ENCODE results near the gene LENG9.
A peak's percentile ranks its signal among the peaks of the same experiment; 100 is the strongest.
"Not testable (repeated sequence)": the region's sequence is repeated elsewhere in the genome, so short reads cannot be mapped to it uniquely, and the experiment has no call there.

The LENG9 gene

DNA sequence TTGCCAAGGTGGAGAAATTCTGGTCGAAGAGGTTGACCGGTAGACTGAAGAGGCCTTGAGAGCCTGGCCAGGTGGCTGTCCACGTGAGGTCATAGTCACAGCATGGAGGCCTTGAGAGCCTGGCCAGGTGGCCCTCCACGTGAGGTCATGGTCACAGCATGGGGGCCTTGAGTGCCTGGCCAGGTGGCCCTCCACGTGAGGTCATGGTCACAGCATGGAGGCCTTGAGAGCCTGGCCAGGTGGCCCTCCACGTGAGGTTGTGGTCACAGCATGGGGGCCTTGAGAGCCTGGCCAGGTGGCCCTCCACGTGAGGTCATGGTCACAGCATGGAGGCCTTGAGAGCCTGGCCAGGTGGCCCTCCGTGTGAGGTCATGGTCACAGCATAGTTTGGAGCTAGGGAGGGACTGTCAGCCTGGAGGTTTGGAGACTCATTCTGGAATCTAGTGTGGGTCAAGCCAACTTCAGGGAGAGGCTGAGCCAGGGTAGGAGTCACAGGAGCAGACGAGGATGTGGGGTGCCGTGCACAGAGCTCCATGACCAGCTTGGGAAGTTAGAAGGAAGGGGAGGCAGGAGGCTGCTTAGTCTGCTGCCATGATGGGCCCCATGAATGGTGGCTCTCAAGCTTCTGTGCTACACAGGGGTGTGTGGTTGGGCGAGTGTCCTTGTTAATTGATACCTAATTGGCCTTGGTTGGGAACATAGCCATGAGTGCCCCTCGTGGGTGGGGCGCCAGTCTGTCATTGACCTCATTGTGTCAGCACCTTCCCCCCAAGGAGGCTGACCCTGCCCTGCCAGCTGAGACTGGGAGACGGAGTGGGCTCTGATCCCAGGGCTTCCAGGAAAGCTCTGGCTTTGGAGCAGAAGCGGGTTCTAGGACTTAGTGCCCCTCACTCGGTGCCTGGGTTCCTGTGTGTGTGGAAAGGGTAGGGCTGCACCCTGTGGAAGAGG is 4.0 kb downstream of the LENG9 start:
- no peak for DNase-seq (ENCODE audit: low spot score)

DNA sequence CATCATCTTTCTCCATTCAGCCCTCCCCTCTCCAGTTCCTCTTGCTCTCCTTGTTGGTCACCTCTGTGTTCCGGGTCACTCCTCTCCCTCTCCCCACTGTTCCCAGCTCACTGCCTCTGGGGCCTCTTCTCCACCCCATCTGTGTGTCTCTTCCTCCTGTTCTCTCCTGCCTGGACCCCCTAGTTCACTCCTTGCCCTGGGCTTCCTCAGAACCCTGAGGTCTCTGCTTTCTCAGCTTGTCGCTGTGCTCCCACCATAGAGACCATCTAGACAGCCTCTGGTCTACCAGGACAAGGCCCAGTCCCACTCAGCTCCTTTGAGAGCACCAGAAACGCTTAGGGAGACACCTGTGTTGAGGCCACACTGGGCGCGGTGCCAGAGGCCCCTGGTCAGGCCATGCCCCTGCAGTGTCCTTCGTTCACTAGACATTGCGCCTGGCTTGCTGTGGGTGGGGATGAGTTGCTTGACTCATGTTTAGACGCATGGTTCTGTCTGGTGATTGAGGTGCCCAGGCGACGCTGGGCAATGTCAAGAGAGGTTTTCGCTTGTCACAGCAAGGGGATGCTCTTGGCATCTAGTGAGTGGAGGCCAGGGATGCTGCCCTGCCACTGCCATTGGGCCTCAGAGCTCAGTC is 4.8 kb downstream of the LENG9 start:
- no peak for DNase-seq (ENCODE audit: low spot score)

DNA sequence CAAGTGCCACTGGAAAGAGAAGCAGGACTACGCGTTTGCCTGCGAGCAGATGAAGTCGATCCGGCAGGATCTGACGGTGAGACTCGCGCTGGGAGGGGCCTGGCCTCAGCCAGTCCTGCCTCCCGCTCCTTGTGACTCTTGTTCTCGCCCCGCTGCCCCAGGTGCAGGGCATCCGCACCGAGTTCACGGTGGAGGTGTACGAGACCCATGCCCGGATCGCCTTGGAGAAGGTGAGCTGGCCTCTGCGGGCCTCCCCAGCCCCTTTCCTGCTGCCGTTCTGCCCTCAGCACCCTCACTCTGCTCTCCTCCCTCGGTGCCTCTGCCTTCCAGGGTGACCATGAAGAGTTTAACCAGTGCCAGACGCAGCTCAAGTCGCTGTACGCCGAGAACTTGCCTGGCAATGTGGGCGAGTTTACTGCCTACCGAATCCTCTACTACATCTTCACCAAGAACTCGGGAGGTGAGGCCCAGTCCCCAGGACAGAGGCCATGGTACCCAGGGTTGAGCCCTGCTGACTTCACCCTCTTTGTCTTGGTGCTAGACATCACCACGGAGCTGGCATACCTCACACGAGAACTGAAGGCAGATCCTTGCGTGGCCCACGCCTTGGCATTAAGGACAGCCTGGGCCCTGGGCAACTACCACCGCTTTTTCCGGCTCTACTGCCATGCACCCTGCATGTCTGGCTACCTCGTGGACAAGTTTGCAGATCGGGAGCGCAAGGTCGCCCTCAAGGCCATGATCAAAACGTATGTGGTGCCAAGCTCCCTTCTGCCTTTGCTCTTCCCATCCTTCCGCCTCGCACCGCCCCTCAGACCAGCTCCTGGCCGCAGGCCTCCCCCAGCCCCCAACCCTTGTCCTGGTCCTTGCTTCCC is 5.6 kb downstream of the LENG9 start:
- DNase-seq (ENCODE audit: low spot score), result no peak

DNA sequence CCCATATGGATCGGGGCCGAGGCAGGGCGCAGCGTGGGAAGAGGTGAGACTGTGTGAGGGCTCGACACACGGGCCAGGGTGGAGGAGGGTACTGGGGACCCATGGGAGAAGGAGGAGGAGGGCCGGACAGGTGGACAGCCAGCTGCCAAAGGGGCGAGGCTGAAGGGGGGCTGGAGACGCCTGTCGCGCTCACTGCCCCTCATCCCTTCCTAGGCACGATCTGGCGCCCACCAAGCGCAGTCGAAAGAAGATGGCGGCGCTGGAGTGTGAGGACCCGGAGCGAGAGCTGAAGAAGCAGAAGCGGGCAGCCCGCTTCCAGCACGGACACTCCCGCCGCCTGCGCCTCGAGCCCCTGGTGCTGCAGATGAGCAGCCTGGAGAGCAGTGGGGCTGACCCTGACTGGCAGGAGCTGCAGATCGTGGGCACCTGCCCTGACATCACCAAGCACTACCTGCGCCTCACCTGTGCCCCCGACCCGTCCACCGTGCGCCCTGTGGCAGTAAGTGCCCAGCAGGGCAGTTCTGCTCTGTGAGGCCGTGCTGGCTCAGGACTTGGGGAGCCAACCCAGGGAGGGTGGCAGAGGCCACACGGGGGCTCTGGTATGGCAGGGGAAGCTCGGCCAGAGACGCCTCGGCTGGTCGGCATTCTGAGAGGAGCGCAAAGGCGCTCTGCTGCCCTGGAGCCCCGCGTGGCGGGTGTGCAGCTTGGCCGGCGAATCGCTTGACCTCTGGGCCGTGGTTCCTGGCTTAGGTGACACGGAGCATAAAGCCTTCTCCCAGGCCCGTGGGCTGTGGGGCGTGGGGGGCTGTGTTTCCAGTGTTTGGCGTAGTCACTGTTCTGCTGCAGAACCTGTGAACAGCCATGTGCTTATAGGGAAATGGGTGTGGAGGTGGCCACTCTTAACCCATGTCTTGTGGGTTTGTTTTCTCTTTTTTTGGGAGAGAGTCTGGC is 6.9 kb downstream of the LENG9 start:
- DNase-seq (ENCODE audit: low spot score), result no peak

DNA sequence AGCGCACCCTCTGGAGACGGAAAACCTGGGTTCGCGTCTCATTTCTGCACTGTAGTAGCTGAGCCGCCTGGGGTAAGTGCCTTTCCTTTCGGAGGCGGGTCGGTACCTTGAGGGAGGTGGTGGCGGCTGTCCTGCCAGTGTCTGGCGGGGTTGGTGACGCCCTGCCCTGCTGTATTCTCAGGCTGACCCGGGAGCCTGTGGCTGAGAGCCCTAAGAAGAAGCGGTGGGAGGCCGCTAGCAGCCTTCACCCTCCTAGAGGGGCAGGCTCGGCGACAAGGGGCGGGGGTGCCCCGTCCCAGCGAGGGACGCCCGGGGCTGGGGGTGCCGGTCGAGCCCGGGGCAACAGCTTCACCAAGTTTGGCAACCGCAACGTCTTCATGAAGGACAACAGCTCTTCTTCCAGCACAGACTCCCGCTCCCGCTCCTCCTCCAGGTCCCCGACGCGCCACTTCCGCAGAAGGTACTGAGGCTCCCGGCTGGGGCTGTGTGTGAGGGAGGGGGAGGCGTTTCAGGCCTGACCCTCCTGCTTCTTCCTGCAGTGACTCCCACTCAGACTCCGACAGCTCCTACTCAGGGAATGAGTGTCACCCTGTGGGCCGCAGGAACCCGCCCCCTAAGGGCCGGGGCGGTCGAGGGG is 7.7 kb downstream of the LENG9 start:
- DNase-seq (ENCODE audit: low spot score), result no peak

DNA sequence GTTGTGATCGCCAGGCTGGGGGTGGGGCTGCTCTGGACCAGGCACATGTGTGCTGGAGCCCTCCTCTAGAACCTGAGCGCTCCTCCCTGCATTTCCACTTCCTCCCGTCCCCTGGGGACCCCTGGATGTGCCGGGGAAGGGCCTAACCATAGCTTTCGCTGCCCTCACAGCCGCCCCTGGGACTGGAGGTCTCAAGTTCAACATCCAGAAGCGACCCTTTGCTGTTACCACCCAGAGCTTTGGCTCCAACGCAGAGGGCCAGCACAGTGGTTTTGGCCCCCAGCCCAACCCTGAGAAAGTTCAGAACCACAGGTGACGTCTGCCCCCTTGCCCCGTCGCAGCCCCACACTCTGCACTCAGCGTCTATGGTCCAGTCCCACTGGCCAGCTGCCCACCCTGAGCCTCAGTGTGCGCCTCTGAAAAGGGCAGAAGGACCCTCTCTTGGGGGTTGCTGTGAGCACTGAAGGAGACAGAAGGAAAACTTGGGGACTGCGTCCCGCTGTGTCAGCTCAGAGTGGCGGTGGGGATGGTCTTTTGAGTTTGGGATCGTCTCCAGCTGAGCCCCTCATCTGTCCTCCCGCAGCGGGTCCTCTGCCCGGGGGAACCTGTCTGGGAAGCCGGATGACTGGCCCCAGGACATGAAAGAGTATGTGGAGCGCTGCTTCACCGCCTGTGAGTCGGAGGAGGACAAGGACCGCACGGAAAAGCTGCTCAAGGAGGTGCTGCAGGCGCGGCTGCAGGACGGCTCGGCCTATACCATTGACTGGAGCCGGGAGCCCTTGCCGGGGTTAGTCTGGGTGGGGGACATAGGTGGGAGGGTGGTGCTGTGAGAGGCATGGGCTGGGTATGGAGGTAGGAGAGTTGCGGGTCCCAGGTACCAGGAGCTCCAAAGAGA is 8.6 kb downstream of the LENG9 start:
- no peak for DNase-seq (ENCODE audit: low spot score)

DNA sequence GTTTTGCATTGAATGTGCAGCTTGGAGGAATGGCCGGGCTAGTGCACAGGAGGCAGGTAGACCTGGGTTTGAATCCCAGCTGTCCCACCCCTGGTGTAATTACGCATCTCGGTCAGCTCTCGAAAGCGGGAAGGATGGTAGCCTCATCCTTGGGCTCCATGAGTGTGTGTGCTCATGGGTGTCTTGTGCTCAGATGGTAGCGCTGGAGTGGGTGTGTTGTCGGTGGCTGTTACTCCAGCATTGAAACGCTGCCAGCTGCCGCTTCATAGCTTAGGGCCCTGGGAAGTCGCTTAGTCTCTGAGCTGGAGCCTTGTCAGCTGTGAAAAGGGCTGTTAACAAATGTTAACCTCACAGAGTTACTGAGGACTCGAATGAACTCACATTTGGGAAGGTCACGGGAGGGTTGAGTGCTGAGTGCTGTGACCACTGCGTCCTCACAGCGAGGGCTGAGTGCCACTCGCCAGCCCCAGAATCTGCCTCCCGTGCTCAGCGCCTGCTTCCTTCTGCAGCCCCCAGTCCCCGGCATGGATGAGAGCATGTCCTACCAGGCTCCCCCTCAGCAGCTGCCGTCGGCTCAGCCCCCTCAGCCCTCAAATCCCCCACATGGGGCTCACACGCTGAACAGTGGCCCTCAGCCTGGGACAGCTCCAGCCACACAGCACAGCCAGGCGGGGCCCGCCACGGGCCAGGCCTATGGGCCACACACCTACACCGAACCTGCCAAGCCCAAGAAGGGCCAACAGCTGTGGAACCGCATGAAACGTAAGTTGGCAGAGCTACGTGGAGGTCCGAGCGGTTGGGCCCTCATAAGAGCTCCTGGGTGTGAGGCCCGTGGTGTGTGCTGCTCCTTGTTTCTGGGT is 9.4 kb downstream of the LENG9 start:
- no peak for DNase-seq (ENCODE audit: low spot score)

DNA sequence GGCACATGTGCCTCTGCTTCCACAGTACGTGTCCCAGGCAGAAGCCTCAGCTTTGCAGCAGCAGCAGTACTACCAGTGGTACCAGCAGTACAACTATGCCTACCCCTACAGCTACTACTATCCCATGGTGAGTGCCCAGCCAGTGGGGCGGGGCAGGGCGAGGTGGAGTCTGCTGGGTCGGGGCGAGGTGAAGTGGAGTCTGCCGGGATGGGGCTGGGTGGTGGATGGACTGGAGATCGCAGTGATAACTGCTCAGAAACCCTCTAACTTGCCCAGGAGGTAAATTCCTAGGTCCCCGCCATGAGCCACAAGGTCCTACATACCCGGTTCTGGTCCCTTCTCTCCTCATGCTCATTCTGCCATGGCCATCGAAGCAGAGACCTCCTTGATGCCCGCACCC is 11.0 kb downstream of the LENG9 start:
- DNase-seq (ENCODE audit: low spot score), result no peak

DNA sequence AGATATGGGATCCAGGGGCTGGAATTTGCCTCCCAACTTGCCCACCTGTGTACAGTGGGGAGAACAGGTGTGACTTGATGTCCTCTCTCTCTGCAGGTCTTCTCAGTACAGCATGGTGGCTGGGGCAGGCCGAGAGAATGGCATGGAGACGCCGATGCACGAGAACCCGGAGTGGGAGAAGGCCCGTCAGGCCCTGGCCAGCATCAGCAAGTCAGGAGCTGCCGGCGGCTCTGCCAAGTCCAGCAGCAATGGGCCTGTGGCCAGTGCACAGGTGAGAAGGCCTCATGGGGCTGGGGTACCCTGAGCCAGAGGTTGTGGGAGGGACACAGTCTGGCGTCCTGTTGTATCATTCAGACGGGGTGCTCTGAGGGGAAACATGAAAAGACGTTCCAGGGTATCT is 11.6 kb downstream of the LENG9 start:
- no peak for DNase-seq (ENCODE audit: low spot score)

DNA sequence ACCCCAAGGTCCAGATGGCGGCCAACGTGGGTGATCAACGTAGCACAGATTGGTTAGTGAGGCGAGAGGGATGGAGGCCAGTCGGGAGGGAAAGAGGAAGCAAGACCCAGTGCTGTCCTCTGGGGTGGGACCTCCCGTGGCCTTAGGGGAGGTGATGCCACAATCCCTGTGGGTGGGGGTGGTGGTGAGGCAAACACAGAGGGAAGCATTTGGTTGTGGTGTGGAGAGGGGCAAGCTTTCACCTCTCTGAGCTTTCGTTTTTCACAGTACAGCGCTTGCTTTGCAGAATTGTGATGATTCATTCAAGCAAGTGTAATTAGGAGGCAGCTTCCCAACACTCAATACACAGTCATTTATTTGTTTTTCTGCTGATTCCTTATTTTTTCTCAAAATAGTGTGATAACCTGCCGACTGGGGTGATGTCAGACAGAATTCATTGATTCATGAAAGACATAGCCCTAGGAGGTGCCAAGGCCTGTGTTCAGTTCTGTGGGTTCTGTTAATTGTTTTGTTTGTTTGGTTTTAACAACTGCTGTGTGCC is 12.2 kb downstream of the LENG9 start:
- no peak for DNase-seq (ENCODE audit: low spot score)

DNA sequence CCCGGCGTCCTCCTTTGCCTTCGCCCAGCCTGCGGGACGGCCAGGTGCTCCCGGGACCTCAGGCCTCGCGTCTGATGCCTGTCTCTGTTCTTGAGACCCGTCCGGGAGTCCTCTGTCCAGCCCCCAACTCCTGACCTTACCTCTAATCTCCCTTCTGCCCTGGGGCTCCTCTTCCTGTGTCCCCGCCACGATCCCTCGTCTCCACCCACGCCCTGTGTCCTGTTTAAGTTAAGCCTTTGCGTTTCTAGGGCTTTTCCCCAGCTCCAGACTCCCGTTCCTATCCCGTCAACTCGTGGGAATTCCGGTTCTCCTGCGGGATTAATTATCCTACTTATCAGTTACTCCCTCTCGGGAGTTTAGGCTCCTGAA is 13.9 kb downstream of the LENG9 start:
- DNase-seq (ENCODE audit: low spot score), result no peak

DNA sequence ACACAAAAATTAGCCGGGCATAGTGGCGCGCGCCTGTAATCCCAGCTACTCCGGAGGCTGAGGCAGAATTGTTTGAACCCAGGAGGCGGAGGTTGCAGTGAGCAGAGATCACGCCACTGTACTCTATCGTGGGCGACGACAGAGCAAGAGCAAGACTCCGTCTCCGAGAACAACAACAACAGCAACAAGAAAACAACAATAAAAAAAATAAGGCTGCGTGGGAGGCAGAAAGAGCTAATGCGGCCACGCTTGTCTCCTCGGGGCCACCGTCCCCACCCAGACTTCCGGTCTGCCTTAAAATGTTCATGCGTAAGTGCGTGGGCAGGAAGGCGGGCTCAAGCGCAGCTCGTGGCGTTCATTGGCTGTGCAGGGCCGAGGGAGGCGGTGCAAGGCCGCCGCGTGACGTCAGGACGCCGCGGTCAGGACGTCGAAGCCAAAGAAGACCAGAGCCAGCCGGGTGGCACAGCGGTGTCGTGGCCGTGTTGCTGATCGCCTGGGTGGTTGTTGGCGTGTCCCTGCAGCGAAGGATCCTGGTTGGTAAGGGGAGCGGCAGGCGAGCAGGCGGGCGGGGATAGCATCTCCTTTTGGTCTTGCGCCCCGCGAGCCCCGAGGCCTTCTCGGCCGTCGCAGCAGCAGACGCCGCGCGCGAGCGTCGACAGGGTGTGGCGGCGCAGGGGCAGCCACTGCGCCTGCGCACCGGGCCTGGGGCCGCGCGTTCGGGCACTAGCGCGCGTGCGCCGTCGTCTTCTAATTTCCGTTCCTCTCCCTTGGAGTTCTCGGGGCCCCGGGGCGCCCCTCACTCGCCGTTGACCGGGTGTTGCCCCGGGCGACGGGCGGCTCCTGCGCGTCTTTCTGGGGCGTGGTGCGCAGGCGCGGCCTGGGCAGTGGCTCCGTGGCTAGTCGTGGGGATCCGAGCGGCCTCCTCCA is 14.5 kb downstream of the LENG9 start, which contains the start of gene LENG8:
LENG8 (plus strand) TSS at position 426 of the 927 bp plus-strand sequence. CDS start 2,146 bp downstream, outside the sequence.
- peak; percentile 98 for DNase-seq (ENCODE audit: low spot score)

DNA sequence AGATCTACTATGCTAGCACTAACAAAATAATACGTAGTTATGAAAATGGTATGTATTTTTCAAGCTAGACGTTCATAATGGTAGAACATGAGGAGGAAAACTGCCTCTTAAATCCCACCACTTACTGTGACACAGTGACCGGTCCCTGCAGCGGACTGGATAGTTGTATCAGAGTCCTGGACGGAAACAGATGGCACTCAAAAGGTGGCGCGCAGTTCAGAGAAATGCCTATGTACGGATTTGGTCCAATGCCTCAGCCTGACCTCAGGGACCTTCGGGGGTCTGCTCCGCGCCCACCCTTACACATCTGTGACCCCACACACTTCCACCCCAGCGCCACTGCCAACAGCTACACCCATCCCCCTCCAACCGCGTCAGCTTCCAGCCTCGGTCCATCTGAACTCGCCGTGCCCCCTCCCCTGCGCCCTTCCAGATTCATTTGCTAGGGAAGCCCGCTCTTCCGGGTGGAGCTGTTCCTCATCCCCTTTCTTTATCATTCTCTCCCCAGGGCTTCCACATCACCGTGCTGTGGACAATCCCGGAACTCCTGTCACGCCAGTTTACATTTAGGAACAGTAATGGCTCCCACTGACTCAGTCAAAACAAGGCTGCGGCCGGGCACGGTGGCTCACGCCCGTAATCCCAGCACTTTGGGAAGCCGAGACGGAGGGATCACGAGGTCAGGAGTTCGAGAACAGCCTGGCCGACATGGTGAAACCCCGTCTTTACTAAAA is 15.4 kb downstream of the LENG9 start:
- peak; percentile 21 for DNase-seq (ENCODE audit: low spot score)

DNA sequence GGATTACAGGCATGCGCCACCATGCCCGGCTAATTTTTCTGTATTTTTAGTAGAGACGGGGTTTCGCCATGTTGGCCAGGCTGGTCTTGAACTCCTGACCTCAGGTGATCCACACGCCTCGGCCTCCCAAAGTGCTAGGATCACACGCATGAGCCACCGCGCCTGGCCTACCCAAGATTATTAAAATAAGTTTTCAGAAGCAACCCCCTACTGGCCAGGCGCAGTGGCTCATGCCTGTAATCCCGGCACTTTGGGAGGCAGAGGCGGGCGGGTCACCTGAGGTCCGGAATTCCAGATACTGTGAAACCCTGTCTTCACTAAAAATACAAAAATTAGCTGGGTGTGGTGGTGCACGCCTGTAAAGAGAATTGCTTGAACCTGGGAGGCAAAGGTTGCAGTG is 17.2 kb downstream of the LENG9 start:
- DNase-seq (ENCODE audit: low spot score), result not testable (repeated sequence)

DNA sequence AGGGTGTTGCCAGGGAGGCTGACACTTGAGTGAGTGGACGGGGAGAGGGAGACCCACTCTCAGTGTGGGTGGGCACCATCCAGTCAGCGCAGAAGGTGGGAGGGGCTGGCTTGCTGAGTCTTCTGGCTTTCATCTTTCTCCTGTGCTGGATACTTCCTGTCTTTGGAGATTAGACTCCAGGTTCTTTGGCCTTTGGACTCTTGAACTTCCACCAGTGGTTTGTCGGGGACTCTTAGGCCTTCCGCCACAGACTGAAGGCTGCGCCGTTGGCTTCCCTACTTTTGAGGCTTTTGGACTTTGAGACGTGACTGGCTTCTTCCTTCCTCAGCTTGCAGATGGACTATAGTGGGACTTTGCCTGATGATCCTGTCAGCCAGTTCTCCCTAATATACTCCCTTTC is 18.8 kb downstream of the LENG9 start:
- DNase-seq (ENCODE audit: low spot score), result no peak

DNA sequence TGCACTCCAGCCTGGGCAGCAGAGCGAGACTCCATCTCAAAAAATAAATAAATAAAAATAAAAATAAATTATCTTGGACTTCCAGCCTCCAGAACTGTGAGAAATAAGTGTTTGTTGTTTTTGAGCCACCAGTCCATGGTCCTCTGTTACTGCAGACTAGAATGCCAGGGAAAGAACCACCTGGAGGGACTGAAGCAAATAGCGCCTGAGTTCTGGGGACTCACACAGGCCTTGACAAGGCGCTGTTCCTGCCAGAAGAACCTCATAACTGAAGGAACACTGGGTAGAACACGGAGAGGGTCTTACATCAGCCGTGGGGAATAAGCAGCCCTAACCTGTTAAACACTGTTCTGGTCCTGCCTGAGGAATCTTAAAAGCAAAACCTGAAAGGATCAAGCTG is 22.9 kb downstream of the LENG9 start:
- DNase-seq (ENCODE audit: low spot score), result no peak

Data from CD4-positive, alpha-beta T cell treated with Interleukin-15 for 4 hours (primary cell).